Measurements from ENCODE around the gene CDC34. TPM values are rescaled to one million over a fixed set of nuclear protein-coding genes. Genes with fewer than 3 reads are reported as not detected.

Gene CDC34
- total and polyA plus RNA-seq, 4 donors: 19.2 to 83.8 (median 41.7) TPM

GRCh38 chr19:533364-534058, 2.0 kb downstream of the CDC34 start:
- peak overlapping the region; percentile 83 to 95 for H3K27ac ChIP-seq (ENCODE audit: low read depth in 1 of 2, low read length in 2 of 2)
- WGBS: 29% methylated on average over 25 of the region's 25 CpGs
- H3K9ac ChIP-seq (ENCODE audit: low read depth in 1 of 2, low read length in 2 of 2): peak overlapping the region; percentile 85 to 86
- no peaks in the 10 kb centered on the region for H3K9me3 ChIP-seq (ENCODE audit: control insufficient read depth in 4 of 4, low read length in 3 of 4)
- H3K4me1 ChIP-seq (ENCODE audit: control insufficient read depth in 4 of 4, insufficient read depth in 4 of 4, low read length in 3 of 4): peaks cover 15 to 37% (median 22%) of the 10 kb centered on the region in 4 donors
- peaks cover 2 to 19% (median 10%) of the 10 kb centered on the region in 4 donors for H3K36me3 ChIP-seq (ENCODE audit: control insufficient read depth in 4 of 4, insufficient read depth in 3 of 4, low read depth in 1 of 4, low read length in 3 of 4)
- H3K4me3 ChIP-seq (ENCODE audit: low read depth in 1 of 3, low read length in 3 of 3): peak overlapping the region; percentile 81 to 83 (median 83)
- DNase-seq (ENCODE audit: low spot score): no peak
- TF ChIP-seq HNF4A (conservative IDR thresholded peaks at IDR 0.05): no peak
- TF ChIP-seq TAF1 (conservative IDR thresholded peaks at IDR 0.05): no peak
- TF ChIP-seq FOXA1 (IDR thresholded peaks at IDR 0.05): no peak
- TF ChIP-seq RXRA (IDR thresholded peaks at IDR 0.05): no peak
- TF ChIP-seq RAD21 (IDR thresholded peaks at IDR 0.05): no peak
- no peak for TF ChIP-seq NR2F2 (IDR thresholded peaks at IDR 0.05)
- TF ChIP-seq EGR1 (IDR thresholded peaks at IDR 0.05; ENCODE audit: low read depth in 2 of 2): no peak
- no peak for TF ChIP-seq ATF3 (IDR thresholded peaks at IDR 0.05)
- no peak for TF ChIP-seq YY1 (IDR thresholded peaks at IDR 0.05)
- TF ChIP-seq ZBTB33 (IDR thresholded peaks at IDR 0.05): no peak
- TF ChIP-seq JUND (IDR thresholded peaks at IDR 0.05): no peak
- no peak for TF ChIP-seq GABPA (IDR thresholded peaks at IDR 0.05 in 1 of 2, conservative IDR thresholded peaks at IDR 0.05 in 1 of 2)
- no peak for TF ChIP-seq MAX (IDR thresholded peaks at IDR 0.05)
- TF ChIP-seq CTCF (IDR thresholded peaks at IDR 0.05; ENCODE audit: low read depth, low read length, missing input control): no peak
- TF ChIP-seq FOXA2 (IDR thresholded peaks at IDR 0.05): no peak
- no peak for TF ChIP-seq SP1 (IDR thresholded peaks at IDR 0.05)
- TF ChIP-seq HNF4G (IDR thresholded peaks at IDR 0.05): no peak
- H3K27me3 ChIP-seq (ENCODE audit: control insufficient read depth in 4 of 4, insufficient read depth in 4 of 4, low read length in 3 of 4): no peaks in the 10 kb centered on the region

GRCh38 chr19:534088-534487, 2.5 kb downstream of the CDC34 start:
- Histone ChIP-seq H3K36me3 (ENCODE audit: control insufficient read depth in 4 of 4, insufficient read depth in 3 of 4, low read depth in 1 of 4, low read length in 3 of 4) (peaks cover 3 to 19% (median 14%) of the 10 kb centered on the region in 4 donors), H3K9ac (ENCODE audit: low read depth in 1 of 2, low read length in 2 of 2) (peak overlapping the region in 1 of 2 donors; percentile 85), H3K27ac (ENCODE audit: low read depth in 1 of 2, low read length in 2 of 2) (peak overlapping the region; percentile 83 to 95), H3K27me3 (ENCODE audit: control insufficient read depth in 4 of 4, insufficient read depth in 4 of 4, low read length in 3 of 4) (no peaks in the 10 kb centered on the region), H3K4me1 (ENCODE audit: control insufficient read depth in 4 of 4, insufficient read depth in 4 of 4, low read length in 3 of 4) (peaks cover 15 to 37% (median 22%) of the 10 kb centered on the region in 4 donors), H3K4me3 (ENCODE audit: low read depth in 1 of 3, low read length in 3 of 3) (peak overlapping the region in 2 of 3 donors; percentile 83), H3K9me3 (ENCODE audit: control insufficient read depth in 4 of 4, low read length in 3 of 4) (no peaks in the 10 kb centered on the region)
- TF ChIP-seq REST (IDR thresholded peaks at IDR 0.05) (no peak), FOXA1 (IDR thresholded peaks at IDR 0.05) (no peak), NR2F2 (IDR thresholded peaks at IDR 0.05) (no peak), CTCF (IDR thresholded peaks at IDR 0.05; ENCODE audit: low read depth, low read length, missing input control) (no peak)
- DNase-seq (ENCODE audit: low spot score): no peak
- WGBS: 78% methylated on average over 14 of the region's 14 CpGs

Measured in liver (tissue), 9 donors.